CD4-positive, alpha-beta T cell treated with Interleukin-12 subunit alpha and Interleukin-12 subunit beta, for 1 hour (primary cell): ENCODE data around the gene F5.

Experiments
- DNase-seq: peaks from one replicate; pipeline ENCODE4 v3.0.0-alpha.2; 2020

F5 gene

DNA sequence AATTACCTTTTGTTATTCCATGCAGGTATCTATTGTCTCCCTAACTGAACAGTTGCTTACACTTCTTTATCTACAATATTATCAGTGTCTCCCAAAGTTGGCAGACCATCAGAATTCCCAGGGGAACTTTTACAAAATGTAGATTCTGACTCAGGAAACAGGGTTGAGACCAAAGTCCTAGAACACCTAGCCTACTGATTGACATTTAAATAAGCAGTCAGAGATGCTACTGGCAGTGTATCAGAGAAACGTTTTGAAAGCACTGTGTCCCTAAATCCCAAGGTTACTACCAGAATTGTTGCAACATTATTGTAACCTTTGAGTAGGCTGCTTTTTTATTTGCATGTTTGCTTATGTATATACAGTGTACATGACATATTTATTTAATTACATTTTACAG lies 1.8 kb upstream of the F5 start:
- DNase-seq, result no peak

GRCh38 chr1:169586067-169586394 lies 250 bp downstream of the F5 start:
- DNase-seq, result no peak

DNA sequence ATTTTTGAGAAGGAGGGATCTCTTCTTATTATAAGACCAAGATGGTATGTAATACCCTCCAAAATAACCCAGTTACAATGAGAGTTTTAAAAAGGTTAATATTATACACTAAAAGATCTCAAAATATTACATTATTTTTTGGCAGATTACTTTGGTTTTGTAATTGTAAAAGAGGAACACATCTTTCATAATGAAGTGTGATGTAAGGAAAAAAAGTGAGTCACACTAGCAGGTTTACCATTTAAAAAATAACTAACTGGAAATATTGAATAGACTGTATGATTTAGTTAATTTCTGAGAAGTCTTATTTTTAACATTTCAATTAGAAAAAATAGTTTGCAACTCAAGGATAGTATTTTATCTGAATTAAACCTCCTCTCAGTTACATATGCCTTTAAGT lies 1.1 kb downstream of the F5 start:
- no peak for DNase-seq

DNA sequence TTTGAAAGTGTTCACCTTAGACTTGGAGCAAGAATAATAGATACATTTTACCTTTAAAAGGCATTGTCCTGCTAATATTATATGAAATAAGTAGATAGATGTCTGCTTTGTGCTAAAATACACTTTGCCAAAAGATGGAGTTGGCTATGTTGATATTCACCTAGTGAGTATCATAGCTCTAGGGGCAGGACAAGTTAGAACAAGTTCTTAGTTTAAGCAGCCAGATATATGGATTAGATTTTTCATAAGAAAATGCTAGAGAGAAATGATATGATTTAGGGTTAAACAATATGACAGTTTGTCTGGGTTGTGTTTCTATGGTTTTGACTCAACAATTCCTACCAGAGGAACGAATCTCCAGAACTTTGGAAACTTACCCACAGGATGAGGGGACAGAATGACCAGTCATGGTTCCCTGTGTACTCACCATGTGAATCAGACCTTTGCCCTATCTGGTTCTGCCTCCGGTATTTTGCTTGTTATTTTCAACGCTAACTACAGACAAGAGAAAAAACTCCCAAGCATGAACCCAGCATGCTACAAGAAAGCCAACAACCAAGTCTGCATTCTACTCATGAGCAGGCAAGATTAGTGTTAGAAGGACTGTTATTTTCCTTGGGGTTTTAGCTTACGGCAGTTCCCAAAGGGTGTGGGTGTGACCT lies 1.7 kb downstream of the F5 start:
- DNase-seq, result no peak

DNA sequence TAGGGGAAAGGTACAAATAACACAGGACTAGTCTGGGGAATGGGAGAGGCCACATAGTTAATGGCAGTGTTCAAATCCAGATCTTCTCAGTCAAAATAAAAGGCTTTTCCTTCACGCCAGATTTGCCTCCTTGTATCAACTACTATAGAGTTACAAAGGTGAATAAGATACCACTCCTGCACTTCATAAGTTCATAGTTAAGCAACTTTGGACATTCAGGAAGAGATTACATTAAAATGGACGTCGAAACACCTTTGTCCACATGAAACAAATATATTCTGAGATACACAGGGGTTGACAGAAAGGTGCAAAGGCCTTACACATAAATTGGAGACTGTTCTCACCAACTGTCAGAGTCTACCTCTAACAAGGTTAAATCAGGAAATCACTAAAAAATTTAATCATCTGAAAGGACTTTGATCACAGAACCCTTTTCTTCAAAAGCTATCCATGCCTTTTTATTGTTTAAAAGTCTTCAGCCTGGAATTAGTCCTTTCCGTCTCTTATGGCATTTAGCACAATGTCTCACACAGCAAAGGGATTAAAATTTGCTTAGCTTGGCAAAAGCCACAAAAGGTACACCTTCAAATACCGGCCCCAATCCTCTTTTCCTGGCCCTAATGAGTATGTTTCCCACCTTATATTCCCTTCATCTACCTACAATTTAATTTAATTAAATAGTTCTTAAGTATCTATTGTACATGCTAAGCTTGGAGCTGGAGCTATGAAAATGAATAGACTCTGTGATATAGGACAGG lies 8.1 kb downstream of the F5 start:
- DNase-seq, result no peak

- DNase-seq, result no peak
Observed at GRCh38 chr1:169576935-169577331, 9.3 kb downstream of the F5 start.

DNA sequence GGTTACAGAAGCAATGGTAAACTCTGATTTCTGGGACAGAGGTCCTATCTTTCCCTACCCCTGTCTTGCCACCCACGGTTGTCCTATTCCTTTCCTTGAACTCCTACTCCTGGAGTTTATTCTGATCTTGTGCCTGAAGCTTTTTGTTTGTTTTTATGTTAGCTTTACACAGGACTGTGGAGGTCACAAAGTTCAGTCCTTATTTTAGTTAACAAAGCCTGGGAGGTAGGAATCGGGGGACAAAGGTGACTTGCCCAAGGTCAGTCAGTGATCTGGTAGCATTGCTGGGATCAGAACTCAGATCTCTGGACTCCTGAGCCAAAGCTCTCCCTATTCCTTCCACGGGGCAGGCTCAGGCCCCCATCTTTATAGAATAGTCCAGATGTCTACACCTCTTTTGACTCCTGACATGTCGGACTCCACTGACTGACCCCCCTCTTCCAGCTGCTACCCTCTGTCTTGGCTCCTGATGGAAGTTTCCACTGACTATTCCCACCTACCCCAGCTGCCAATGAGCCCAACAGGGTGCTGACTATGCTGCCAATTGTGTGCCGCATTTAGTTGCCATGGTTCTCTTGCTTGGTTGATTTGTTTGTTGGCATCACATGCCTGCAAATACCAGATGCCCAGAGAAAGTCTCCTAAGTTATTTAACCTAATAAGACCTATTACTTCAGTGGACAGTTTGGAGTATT lies 9.9 kb downstream of the F5 start:
- no peak for DNase-seq

- no peak for DNase-seq
Observed at GRCh38 chr1:169574336-169574735, 11.9 kb downstream of the F5 start.

DNA sequence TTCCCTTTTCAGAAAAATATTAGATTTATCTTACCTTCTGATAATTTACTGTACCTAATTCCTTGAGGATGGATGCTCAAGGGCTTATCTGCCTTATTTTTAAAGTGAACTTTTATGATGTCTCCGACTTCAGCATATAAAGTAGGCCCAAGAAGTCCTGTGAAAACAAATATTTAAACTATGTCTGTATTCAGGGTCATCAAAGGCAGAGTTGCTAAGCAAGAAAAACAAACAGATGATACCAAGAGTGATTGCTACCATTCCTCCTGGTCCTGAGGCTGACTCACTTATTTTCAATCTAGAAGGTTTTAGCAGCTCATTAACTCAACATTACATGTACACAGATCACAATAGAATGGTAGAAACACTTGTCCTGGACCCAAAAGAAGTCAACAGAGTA lies 14.1 kb downstream of the F5 start:
- DNase-seq, result peak; percentile 30

DNA sequence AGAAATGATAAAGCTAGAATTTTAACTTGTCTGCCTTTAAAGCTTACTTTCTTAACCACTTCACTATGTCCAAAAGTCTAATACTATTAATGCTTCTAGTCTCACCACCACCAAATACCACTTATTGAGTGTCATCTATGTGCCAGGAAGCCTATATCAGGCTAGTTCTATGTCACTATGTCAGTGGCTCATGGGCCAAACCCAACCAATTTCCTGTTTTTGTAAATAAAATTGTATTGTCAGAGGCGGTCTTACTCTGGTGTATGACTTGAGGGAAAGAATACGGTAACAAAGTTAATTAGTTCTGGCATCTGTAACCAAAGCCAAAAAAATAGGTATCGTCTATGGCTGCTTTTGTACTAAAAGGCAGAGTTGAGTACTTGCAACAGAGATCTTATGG lies 14.8 kb downstream of the F5 start:
- peak; percentile 38 for DNase-seq

- no peak for DNase-seq
Observed at GRCh38 chr1:169570172-169570574, 16.1 kb downstream of the F5 start.

GRCh38 chr1:169568497-169568896 lies 17.8 kb downstream of the F5 start:
- DNase-seq, result no peak

DNA sequence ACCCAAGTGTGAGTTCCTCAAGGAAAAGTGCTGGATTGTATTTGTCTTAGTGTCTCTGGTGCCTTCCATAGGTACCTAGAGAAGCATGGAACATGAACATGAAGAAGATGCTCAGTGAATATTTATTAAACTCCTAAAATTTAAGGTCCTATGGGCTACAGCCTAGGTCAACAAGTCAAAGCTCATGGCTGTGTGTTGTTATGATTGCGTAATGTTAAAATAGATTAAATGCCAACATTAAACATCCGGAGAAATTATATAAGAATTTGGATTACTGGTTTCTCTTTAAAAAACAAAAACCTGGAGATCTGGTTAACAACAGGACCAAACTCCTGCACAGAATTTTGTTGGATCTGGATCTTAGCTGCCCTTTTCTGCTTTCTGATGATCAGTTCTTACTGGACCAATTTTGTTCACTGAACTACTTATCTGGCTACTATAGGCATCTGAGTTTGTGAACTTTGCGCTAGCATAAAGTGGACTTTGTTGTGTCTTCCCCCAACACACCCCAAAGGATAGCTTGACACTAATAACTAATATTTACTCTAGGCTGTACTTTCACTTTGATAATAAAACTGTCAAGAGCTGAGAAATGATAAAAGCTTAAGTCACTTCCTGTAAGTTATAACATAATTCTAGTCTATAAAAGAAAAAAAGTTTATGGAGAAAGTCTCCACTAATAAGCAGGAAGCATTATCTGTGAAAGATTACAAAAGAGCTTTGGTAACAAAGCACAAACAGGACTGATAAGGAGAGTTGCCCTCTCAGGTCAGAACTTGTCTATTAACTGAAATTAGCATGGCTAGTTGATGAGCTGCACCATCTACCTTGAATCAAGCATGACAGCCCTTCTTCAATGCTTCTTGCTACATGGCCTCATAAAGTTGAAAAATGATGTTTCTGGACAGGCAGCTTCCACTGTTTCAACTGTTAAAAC lies 20.7 kb downstream of the F5 start:
- no peak for DNase-seq

GRCh38 chr1:169563650-169564049 lies 22.6 kb downstream of the F5 start:
- no peak for DNase-seq

- no peak for DNase-seq
Observed at GRCh38 chr1:169563019-169563615, 23.2 kb downstream of the F5 start.

- no peak for DNase-seq
Observed at GRCh38 chr1:169561692-169562091, 24.6 kb downstream of the F5 start.

GRCh38 chr1:169557131-169557530 lies 29.1 kb downstream of the F5 start:
- no peak for DNase-seq

- peak; percentile 61 for DNase-seq
Observed at GRCh38 chr1:169550294-169550693, 36.0 kb downstream of the F5 start.

DNA sequence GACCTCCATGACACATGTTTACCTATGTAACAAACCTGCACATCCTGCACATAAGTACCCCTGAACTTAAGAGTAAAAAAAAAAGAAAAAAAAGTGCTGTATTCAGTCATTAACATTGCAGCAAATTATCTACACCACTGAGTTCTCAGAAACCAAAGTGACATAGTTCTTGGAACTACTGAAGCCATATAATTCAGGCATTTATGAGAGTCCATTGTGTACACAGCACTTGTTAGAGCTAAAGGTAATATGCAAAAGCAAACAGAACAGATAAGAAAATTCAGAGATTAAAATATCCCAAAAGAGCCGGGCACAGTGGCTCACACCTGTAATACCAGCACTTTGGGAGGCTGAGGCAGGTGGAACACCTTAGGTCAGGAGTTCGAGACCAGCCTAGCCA lies 38.0 kb downstream of the F5 start:
- no peak for DNase-seq

GRCh38 chr1:169546087-169546995 lies 39.9 kb downstream of the F5 start:
- peak; percentile 79 for DNase-seq

DNA sequence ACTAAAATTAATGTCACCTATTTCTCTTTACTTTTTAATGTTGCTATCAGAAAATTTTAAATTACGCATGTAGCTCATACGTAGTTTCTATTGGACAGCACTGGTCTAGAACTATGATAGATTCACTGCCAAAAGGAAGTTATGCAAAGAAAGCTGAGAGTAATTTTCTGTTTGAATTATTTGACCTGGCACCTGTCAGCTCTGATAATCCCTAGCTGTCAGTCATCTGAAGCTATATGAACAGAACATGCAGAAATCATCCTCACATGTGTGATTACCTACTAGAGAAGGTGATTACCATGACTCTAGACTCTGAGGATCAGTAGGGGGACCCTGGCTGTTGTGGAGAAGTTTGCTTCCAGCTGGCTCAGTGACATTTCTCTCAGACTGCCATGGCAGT lies 40.8 kb downstream of the F5 start:
- DNase-seq, result no peak
